ENCODE measurements around the gene TBCEL.
"Not testable (repeated sequence)": the region's sequence is repeated elsewhere in the genome, so short reads cannot be mapped to it uniquely, and the experiment has no call there.

The TBCEL gene

DNA sequence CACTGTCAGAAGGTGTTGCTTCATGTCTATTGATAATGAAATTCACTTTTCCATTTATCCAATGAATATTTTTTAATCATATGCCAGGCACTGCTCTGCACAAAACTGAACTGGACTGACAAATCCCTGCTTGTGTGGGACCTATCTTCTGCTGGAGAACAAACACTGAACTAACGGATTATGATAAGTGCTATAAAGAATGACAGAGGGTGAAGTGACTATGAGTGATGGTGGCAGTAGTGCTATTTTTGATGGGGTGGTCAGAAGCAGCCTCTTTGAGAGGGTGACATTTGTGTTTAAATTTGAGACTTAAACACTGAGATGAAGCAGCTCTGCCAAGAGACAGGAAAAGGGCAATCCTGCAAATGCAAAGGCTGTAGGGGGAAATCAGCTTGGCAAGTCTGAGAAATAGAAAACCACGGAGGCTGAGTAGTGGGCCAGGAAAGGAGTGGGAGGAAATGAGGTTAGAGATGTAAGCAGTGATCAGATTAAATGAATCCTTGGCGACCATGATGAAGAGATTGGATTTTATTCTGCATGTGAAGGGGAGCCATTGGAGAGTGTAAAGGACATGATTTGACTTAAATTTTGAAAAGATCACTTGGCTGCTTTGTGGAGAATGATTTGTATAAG lies 6.0 kb downstream of the TBCEL start:
- DNase-seq, result no peak

GRCh38 chr11:121031167-121031566 lies 7.3 kb downstream of the TBCEL start:
- no peak for DNase-seq

GRCh38 chr11:121031648-121032047 lies 7.7 kb downstream of the TBCEL start:
- DNase-seq, result not testable (repeated sequence)

- no peak for DNase-seq
Observed at GRCh38 chr11:121032546-121032945, 8.6 kb downstream of the TBCEL start.

- no peak for DNase-seq
Observed at GRCh38 chr11:121033635-121034034, 9.7 kb downstream of the TBCEL start.

DNA sequence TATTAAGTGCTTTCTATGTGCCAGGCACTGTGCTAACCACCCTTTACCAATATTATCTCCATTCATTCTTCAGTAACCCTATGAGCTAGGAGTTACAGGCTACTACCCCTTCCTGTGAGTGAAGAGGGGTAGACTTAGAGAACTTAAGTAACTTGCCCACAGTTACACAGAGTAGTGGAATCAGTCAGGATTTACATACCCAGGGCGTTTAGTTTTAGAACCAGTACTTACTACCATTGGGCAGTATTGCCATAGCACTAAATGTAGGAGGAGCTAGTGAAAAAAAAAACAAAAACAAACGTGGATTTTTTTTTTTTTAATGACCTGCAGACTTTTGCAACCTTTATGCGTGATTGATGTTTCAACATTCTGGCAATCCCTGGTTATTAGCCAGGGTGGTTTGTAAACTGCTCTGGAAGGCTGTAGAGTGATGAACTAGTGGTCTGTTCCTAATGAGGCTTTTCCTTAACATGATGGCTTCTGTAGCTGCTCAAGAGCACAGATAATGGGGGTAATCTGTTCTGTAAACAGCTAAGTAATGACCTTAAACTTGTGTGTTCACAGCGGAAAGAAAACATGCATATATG lies 11.4 kb downstream of the TBCEL start:
- DNase-seq, result peak in 1 of 2 experiments; percentile 19

DNA sequence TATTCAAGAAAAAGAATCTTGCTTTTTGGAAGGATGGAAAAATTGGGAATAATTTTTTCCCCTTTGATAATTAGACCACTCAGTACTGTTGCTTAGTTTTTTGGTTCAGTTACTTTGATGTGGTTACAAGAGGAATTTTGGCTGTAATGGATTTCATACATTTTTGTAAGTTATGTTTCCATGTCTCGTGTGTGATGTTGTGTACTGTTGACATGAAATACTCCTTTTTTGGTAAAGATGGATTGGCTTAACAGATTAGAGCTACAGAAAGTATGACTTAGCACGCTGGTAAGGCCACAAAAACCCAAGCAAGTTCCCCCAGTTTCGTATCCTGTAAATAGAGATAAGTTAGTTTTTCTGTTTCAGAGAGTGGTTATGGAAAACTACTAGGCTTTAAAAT lies 11.9 kb downstream of the TBCEL start:
- DNase-seq, result no peak

GRCh38 chr11:121037016-121037415 lies 13.1 kb downstream of the TBCEL start:
- DNase-seq, result no peak

DNA sequence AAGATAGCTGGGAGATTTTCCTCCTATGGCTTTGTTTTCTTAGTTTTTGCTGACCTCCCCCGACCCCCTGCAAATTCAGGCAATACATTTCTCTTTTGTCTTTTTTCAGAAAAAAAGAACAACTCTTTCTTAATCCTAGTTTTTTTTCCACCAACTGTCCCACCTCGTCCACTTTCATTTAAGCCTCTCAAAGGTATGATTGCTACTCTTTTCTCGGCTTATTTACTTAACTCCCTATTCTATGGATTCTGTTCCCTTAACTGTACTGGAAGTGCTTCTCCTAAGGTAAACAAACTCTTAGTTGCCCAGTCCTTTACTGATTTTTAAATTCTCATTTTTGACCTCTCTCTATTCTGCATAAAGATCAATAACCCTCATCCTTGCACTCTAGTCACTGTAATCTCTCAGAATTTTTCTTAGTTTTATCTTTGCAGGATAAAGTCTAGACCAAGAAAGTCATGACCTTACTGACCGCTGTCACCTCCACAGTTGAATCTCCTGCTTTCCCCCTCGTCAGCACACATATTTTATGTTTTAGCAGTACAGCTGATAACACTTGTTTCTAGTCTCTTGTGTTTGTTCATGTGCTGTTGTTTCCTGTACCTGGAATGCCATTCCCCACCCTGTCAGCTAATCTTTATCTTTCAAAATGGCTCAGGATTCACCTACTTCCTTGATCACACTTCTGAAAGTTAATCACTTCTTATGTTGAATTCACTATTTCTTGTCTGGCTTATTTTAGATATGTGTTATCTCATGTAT lies 14.9 kb downstream of the TBCEL start:
- no peak for DNase-seq

DNA sequence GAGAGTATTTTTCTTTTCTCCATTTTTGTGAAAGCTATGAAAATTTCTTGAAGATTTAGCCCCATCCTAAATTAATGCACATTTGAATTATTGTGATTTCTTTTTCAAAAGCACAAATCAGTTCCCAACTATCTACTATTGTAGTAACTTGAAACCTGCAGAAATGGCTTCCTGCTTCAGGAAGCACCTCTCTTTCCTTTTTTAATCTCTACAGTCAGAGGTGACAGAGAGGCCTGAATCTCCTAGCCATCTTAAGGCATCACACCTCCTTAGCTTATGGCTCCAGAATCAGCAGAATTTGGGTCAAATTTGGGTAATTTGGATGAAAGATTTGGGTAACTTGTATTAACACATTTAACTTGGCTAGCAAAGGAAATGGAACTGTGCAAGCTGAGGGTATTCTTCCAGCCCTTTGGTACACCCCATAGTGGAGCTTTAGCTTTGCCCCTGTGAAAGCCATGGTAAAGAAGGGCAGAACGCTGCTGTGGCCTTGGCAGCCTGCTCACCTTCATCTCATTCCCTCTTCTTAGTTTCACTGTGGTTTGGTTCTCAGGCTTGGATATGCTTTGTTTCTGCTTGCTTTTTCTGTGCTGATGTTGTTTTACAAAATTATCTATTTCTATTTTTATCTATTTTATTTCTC lies 16.2 kb downstream of the TBCEL start:
- DNase-seq, result no peak

DNA sequence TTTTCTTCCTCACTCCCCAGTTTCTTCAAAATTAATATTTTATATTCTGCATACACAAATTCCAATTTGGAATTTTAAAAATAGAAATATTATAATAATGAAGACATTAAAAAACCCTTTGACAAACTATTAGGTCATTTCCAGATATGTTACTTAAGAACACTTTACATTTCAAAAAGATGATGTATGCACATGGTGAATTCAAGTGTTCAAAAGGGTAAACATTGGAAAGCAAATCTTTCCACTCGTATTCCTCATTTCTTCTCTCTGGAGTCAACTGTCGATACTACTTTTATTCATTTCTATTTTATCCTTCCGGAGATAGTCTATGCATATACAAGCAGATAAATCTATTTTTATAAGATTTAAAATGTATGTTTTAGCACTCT lies 16.7 kb downstream of the TBCEL start:
- DNase-seq, result no peak

- no peak for DNase-seq
Observed at GRCh38 chr11:121041072-121041471, 17.2 kb downstream of the TBCEL start.

- DNase-seq, result no peak
Observed at GRCh38 chr11:121042296-121042695, 18.4 kb downstream of the TBCEL start.

DNA sequence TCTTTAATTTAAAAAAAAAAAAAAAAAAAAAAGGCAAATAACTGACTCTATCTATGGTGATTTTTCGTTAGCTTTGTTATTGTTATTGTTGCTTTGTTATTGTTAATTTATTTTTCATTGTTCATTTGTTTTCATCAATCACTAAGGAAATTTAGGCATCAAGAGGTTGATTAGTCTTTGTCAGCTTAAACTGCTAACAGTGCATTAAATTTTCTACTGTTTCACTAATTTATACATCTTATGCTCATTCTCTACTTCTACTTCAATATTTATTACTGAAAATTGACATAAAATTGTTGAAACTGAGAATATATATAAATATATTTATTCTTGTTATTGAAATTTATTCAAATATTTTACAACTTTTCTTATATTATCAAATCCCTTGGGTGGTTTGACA lies 24.0 kb downstream of the TBCEL start:
- DNase-seq, result no peak

GRCh38 chr11:121048464-121049233 lies 24.7 kb downstream of the TBCEL start:
- DNase-seq, result no peak

DNA sequence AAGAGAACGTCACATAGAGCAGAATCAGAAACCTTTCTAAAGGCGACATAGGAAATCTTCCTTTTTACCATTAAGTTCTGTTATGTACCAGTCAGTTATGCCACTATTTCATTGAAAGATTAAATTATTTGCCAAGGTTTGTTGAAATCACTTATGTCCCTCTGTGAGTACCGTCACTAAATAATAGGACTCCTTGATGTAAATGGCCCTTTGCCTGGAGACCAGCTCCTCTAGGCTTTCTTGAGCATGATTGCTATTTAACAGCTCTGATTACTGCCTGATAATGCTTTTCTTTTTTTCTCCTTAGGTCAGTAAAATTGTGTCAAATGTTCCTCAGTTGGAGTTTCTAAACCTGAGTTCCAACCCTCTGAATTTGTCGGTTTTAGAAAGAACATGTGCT lies 29.3 kb downstream of the TBCEL start:
- no peak for DNase-seq

DNA sequence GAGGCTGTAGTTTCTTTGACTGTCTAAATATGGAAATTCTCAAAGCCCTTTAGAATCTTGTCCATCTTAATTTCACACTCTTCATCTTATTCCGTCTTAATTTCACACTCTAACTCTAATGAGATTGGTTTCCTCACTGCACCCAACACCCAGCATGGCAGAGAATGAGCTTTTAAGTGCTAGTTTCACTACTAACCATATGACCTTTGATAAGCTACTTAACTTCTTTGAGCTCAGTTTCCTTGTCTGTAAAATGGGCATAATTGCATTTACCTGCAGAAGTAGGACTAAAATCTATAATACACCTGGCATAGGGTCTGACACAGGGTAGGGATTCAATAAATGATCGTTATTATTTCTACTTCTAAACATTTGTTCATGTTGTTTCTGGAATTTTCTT lies 30.4 kb downstream of the TBCEL start:
- no peak for DNase-seq

DNA sequence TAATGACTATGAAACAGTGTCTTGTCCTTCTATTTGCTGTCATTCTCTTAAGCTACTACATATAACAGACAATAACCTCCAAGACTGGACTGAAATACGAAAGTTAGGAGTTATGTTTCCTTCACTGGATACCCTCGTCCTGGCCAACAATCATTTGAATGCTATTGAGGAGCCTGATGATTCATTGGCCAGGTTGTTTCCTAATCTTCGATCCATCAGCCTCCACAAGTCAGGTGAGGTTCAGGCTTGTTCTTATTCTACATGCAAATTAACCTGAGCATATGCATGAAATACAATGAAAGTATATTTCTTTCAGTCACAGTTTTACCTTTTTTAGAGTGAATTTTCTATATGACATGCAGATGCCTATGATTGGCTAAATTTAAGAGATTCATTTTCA lies 31.2 kb downstream of the TBCEL start:
- DNase-seq, result no peak

DNA sequence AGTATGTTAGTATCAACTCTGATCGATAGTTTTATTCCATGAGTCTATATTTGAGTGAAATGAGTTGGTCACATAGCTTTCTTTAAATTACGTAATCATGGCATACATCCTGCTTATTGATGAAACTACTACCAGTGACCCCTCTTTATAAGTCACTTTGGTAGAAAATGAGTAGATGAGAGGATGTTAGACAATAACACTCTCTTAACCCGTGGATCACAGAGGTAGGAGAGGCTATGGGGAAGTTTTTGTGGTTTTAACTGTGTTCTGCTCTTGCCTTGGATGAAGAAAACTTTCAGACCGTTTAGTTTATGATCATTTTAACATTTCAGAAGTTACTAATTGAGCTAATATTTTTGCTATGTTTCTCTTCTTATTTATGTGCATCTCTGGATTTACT lies 34.0 kb downstream of the TBCEL start:
- no peak for DNase-seq

DNA sequence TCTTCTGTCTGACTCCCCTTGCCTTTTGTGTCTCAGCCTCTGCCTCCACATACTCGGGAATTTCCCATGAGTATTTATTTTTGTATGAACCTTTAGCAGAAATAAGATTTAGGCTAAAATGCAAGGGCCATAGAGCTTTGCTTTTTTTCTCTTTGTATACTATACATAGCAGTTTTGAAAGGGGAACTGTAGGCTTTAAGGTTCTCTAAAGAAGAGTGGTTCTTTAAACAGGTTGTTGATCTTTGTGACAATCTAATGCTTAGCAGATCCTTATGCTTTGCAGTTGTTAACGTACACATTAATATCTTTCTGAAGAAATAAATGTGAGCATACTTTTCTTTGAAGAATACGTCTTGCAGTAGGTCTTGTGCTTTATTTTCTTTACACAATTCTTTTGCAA lies 35.0 kb downstream of the TBCEL start:
- DNase-seq, result no peak

DNA sequence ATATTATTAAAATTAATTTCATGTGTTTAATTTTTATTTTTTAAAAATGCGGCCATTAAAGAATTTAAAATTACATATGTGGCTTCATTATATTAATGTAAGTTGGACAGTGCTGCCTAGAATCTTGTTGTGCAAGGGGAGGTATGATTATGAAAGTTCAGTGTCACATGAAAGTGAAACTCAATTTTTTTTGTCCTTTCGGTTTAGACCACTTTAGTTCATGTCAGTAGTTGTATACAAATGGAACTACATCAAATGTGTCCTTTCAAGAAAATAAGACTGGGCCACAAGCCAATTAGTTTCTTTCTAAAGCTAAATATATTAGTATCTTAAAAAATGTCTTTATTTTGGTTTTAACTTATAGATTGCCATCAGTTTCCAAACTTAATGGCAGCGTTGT lies 35.7 kb downstream of the TBCEL start:
- no peak for DNase-seq

DNA sequence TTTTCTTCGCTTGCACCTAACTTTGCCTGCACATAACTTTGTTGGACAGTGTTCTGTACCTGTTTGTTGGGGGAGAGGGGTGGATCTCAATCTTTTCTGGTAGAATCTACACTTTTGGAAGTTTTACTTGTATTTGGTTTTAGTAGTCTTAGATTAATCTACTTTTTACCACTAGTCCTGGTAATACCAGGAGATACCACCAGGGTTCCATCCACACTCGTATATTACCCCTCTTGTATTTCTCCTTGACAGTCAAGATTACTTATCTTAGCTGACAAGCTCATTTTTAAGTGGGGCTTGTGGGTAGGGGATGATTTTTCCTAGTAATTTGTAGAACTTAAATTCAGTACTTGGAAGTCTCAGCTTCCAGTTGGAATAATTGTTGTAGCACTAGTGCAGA lies 39.8 kb downstream of the TBCEL start:
- DNase-seq, result no peak

DNA sequence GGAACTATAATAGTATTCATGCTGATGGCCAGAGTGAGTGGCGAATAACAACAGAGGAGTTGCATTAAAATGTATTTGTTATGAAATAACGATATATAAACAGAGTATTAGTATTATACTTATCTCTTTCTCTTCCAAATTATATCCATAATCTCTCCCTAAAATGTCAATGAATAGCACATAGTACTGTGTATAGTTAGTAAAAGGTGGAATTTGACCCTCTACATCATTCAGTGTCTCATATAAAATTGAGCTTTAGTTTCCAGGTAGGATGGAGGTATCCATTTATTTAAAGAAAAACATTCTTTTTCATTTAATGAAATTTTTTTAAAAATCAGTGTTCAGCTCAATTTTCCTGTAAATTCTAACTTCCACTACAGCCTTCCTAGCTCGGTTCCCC lies 42.7 kb downstream of the TBCEL start:
- no peak for DNase-seq

Data from NCI-H2081 (cell line).